Peyer's patch (tissue), 4 donors: Measurements from ENCODE around the gene CPSF4L. TPM values are rescaled to one million over a fixed set of nuclear protein-coding genes. Genes with fewer than 3 reads are reported as not detected.

ENCODE experiments used
- DNase-seq, 3 donors: peaks; one replicate each; pipeline ENCODE4 v3.0.0-alpha.2; 2017 to 2019
- H3K27ac ChIP-seq, 4 donors: fragments of 200-600 bp; sonication (generic); one replicate each; pipeline ENCODE4 v1.5.1; 2016 to 2019
- H3K27me3 ChIP-seq, 2 donors: fragments of 200-600 bp; sonication (generic); one replicate each; pipeline ENCODE4 v1.5.1; 2019
- H3K36me3 ChIP-seq, 3 donors: fragments of 200-600 bp; sonication (generic); one replicate each; pipeline ENCODE4 v1.5.1; 2016 to 2019
- H3K4me1 ChIP-seq, 4 donors: fragments of 200-600 bp; sonication (generic); one replicate each; pipeline ENCODE4 v1.5.1; 2016 to 2019
- H3K4me3 ChIP-seq, 4 donors: fragments of 200-600 bp; sonication (generic); 1 replicate in 3 of 4; 2 replicates in 1 of 4; pipeline ENCODE4 v1.5.1; 2016 to 2019; ENCODE audit warnings: mild to moderate bottlenecking in 1 of 4
- H3K9me3 ChIP-seq, 4 donors: fragments of 200-600 bp; sonication (generic); one replicate each; pipeline ENCODE4 v1.5.1; 2016 to 2019; ENCODE audit warnings: mild to moderate bottlenecking in 1 of 4
- POLR2A ChIP-seq, 2 donors: fragments of 450-650 bp; IDR thresholded peaks; one replicate each; pipeline ENCODE4 v1.5.1; 2017; ENCODE audit warnings: antibody characterized with exemption in 2 of 2, mild to moderate bottlenecking in 2 of 2, moderate library complexity in 2 of 2
- total RNA-seq, 4 donors: library from RNA; depleted of rRNA; stranded (reverse); fragments of >200 nt; gene quantifications; one replicate each; pipeline ENCODE4 v1.1.0, GENCODE V29; 2016
- TF ChIP-seq, protein P1 (sequence below), 6 experiments: fragments of 450-650 bp in 4 of 6; fragments of 200-600 bp in 2 of 6; sonication (generic) in 1 of 6; IDR thresholded peaks; one replicate each; pipeline ENCODE4 v1.5.1; 2017 to 2019; ENCODE audit warnings: antibody characterized with exemption in 6 of 6, mild to moderate bottlenecking in 3 of 6, moderate library complexity in 1 of 6

The CPSF4L gene
- total RNA-seq, 4 donors from 2014 or later: not detected

DNA sequence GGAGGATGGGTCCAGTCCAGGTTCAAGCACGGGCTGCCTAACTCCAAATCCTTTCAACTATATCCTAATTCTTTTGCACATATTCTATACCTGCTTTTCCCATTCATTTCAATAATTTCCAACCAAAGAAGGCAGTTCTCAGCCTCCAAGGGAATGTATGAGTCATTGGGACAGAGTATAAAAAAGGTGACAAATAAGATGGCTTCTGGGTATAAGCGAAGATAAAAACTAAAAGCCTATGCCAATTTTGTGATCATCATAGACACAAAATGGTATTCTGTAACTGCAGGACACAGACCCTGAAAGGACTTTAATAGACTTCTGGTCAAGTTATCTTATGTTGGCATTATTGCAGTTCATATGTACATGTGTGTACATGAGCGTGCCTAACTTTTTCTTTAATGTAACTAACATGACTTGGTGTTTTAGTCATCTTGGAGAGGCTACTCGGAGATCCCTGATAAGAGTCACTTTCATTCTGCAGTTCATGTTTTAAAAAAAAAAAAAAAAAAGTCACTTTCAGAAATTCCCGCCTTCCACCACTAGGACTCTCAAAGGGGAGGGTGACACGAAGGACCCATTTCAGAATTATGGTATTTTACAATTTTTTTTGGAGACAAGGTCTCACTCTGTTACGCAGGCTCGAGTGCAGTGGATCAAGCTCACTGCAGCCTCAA lies 51.5 kb downstream of the CPSF4L start:
- no peaks in the 10 kb centered on the region for H3K9me3 ChIP-seq
- H3K4me1 ChIP-seq: no peaks in the 10 kb centered on the region
- H3K27me3 ChIP-seq: no peaks in the 10 kb centered on the region
- H3K4me3 ChIP-seq: no peak overlapping the region
- no peak overlapping the region for H3K27ac ChIP-seq
- DNase-seq: peak in 1 of 3 donors; percentile 22
- H3K36me3 ChIP-seq: peaks cover 0 to 52% (median 0%) of the 10 kb centered on the region in 3 donors
- no peak for TF ChIP-seq POLR2A (IDR thresholded peaks at IDR 0.05)
- TF ChIP-seq, protein P1, sequence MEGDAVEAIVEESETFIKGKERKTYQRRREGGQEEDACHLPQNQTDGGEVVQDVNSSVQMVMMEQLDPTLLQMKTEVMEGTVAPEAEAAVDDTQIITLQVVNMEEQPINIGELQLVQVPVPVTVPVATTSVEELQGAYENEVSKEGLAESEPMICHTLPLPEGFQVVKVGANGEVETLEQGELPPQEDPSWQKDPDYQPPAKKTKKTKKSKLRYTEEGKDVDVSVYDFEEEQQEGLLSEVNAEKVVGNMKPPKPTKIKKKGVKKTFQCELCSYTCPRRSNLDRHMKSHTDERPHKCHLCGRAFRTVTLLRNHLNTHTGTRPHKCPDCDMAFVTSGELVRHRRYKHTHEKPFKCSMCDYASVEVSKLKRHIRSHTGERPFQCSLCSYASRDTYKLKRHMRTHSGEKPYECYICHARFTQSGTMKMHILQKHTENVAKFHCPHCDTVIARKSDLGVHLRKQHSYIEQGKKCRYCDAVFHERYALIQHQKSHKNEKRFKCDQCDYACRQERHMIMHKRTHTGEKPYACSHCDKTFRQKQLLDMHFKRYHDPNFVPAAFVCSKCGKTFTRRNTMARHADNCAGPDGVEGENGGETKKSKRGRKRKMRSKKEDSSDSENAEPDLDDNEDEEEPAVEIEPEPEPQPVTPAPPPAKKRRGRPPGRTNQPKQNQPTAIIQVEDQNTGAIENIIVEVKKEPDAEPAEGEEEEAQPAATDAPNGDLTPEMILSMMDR (IDR thresholded peaks at IDR 0.05): peak in 4 of 6 experiments; percentile 17 to 30 (median 22)

DNA sequence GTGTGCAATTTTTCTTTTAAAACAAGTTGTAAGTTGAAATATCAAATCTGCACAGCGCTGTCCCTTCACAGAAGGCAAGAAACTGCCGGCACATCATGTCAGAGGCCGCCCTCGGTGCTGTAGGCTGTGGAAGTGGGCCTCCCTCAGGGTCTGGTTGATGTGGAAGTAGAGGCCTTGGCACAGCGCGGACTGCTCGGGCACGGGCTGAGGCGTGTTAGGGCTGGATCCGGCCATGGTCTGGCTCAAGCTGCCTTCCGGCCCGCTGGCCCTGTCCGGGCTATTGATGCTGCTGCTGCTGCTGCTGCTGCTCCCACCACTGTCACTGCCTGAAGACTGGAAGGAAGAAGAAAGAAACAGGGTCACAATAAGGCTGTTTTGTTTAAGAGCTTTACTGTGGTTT lies 52.2 kb downstream of the CPSF4L start:
- H3K9me3 ChIP-seq: no peaks in the 10 kb centered on the region
- H3K4me3 ChIP-seq: no peak overlapping the region
- no peaks in the 10 kb centered on the region for H3K4me1 ChIP-seq
- peaks cover 0 to 59% (median 0%) of the 10 kb centered on the region in 3 donors for H3K36me3 ChIP-seq
- no peak overlapping the region for H3K27ac ChIP-seq
- DNase-seq: peak in 1 of 3 donors; percentile 43
- no peaks in the 10 kb centered on the region for H3K27me3 ChIP-seq
- no peak for TF ChIP-seq POLR2A (IDR thresholded peaks at IDR 0.05)
- TF ChIP-seq, protein P1 (IDR thresholded peaks at IDR 0.05): no peak

DNA sequence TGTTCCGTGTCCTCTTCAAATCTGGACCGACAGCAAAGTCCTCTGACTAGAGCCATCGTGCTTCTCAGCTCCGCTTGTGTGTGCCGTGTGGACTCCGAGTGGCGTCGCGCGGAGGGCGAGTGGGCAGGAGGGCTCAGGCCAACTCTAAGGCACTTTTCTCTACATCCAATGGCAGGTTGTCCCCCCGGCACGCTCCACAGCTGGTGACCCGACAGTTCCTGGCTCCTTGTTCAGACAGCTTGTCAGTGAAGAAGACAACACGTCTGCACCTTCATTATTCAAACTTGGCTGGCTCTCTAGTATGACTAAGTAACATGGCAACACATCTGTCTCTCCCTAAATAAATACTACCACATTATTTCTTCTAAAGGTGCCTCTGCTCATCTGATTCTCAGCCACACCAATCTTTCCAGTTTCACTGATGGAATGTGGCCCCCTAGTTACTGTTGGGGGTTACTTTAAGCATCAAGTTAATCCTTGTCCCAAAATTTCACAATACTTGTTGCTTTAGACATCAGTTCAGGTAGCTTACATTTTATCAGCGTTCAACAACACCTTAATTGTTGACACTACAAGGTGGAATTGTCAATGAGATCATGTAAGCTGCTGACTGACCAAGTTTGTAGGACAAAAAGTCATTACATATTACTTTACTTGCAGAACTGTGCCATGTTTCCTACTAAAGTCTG lies 53.4 kb downstream of the CPSF4L start:
- peaks cover 0 to 9% (median 0%) of the 10 kb centered on the region in 4 donors for H3K4me1 ChIP-seq
- H3K27ac ChIP-seq: no peak overlapping the region
- H3K36me3 ChIP-seq: peaks cover 0 to 69% (median 0%) of the 10 kb centered on the region in 3 donors
- DNase-seq: peak in 1 of 3 donors; percentile 42
- no peak overlapping the region for H3K4me3 ChIP-seq
- no peaks in the 10 kb centered on the region for H3K9me3 ChIP-seq
- no peak for TF ChIP-seq POLR2A (IDR thresholded peaks at IDR 0.05)
- TF ChIP-seq, protein P1 (IDR thresholded peaks at IDR 0.05): no peak
- H3K27me3 ChIP-seq: no peaks in the 10 kb centered on the region

DNA sequence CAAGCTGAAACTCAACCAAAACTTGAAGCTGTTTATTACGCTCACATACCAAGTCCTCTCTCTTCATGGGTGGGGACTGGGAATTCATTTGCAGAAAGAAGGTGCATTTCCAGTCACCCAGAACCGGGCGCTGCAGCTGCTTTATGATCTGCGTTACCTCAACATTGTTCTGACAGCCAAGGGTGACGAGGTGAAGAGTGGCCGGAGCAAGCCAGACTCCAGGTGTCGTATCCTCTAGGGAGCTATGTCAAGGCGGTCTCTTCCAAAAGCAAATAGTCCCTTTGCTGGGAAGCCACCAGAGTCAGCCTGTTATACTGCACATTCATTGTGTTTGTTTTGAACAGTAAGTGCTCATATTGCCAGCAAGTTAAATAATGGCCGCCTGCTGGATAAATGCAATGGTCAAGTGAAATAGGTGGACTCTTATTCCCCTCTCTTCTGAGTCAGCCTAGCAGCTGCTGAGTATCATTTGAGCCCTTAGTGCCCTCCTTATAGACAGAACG lies 56.2 kb downstream of the CPSF4L start:
- peak in 1 of 3 donors; percentile 33 for DNase-seq
- H3K36me3 ChIP-seq: peaks cover 0 to 92% (median 0%) of the 10 kb centered on the region in 3 donors
- no peak overlapping the region for H3K27ac ChIP-seq
- H3K4me3 ChIP-seq: no peak overlapping the region
- H3K27me3 ChIP-seq: no peaks in the 10 kb centered on the region
- H3K9me3 ChIP-seq: no peaks in the 10 kb centered on the region
- no peak for TF ChIP-seq POLR2A (IDR thresholded peaks at IDR 0.05)
- TF ChIP-seq, protein P1 (IDR thresholded peaks at IDR 0.05): no peak
- peaks cover 0 to 20% (median 3%) of the 10 kb centered on the region in 4 donors for H3K4me1 ChIP-seq

DNA sequence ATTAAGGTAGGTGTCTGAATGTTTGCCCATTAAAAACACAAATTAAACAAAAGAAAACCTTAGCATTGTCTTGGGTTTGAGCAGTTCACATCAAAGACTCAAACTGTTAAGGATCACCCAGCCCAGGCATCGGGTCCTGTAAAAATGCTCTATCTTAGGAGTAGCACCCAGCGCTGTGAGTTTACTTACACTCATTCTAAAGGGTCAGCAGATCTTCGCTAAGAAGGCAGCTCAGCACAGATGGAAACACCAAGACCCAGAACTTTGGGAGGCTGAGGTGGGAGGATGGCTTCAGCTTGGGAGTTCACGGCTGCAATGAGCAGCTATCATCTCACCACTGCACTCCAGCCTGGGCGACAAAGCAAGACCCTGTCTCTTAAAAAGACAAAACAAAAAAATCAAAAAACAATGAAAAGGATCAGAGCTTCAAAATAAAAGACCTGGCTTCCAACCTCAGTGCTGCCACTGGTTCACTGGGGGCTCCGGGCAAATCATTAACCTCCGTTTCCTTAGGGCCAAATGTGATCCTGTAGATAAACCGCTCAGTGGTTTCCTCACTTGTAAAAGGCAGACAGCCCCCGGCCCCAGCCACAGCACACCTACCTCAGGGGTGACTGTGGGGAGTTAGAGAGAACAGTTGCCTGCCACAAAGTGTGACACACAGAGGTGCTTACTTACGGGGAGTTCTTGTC lies 57.7 kb downstream of the CPSF4L start:
- DNase-seq: peak in 1 of 3 donors; percentile 45
- H3K27me3 ChIP-seq: no peaks in the 10 kb centered on the region

More for the DNA sequence above, 57.7 kb downstream of the CPSF4L start:
- H3K4me3 ChIP-seq: no peak overlapping the region
- peaks cover 0 to 94% (median 0%) of the 10 kb centered on the region in 3 donors for H3K36me3 ChIP-seq
- peaks cover 0 to 20% (median 3%) of the 10 kb centered on the region in 4 donors for H3K4me1 ChIP-seq
- peak overlapping the region in 2 of 4 donors; percentile 53 to 67 for H3K27ac ChIP-seq
- TF ChIP-seq, protein P1 (IDR thresholded peaks at IDR 0.05): no peak
- no peak for TF ChIP-seq POLR2A (IDR thresholded peaks at IDR 0.05)
- no peaks in the 10 kb centered on the region for H3K9me3 ChIP-seq
